ENCODE measurements around the gene ANGPTL5.

The ANGPTL5 gene

GRCh38 chr11:101913656-101914055 lies 2.7 kb downstream of the ANGPTL5 start:
- Histone ChIP-seq H3K36me3 (no peaks in the 10 kb centered on the region), H3K4me1 (0 out of 2 replicates have a peak, but pooled peaks cover 5% of the 10 kb centered on the region), H3K27me3 (no peaks in the 10 kb centered on the region), H3K9me3 (no peaks in the 10 kb centered on the region), H3K4me3 (ENCODE audit: low read depth, low read length) (no peak overlapping the region)
- no peak for DNase-seq
- no peak for TF ChIP-seq CTCF (IDR thresholded peaks at IDR 0.05; ENCODE audit: low read depth, low read length)

GRCh38 chr11:101912823-101913284 lies 3.5 kb downstream of the ANGPTL5 start:
- Histone ChIP-seq H3K4me3 (ENCODE audit: low read depth, low read length) (no peak overlapping the region), H3K4me1 (0 out of 2 replicates have a peak, but pooled peaks cover 5% of the 10 kb centered on the region), H3K36me3 (no peaks in the 10 kb centered on the region), H3K27me3 (no peaks in the 10 kb centered on the region), H3K9me3 (no peaks in the 10 kb centered on the region)
- TF ChIP-seq CTCF (IDR thresholded peaks at IDR 0.05; ENCODE audit: low read depth, low read length) = no peak
- DNase-seq = no peak

- H3K4me1 ChIP-seq = no peaks in the 10 kb centered on the region
- no peak overlapping the region for H3K4me3 ChIP-seq (ENCODE audit: low read depth, low read length)
- peaks cover 15% of the 10 kb centered on the region for H3K27me3 ChIP-seq
- H3K36me3 ChIP-seq = no peaks in the 10 kb centered on the region
- no peak for TF ChIP-seq CTCF (IDR thresholded peaks at IDR 0.05; ENCODE audit: low read depth, low read length)
- H3K9me3 ChIP-seq = no peaks in the 10 kb centered on the region
- no peak for DNase-seq
These were observed 7.2 kb downstream of the ANGPTL5 start for GRCh38 chr11:101909087-101909486.

GRCh38 chr11:101907815-101908214 lies 8.5 kb downstream of the ANGPTL5 start:
- no peaks in the 10 kb centered on the region for H3K4me1 ChIP-seq
- DNase-seq = no peak
- H3K4me3 ChIP-seq (ENCODE audit: low read depth, low read length) = no peak overlapping the region
- H3K9me3 ChIP-seq = no peaks in the 10 kb centered on the region
- H3K27me3 ChIP-seq = peaks cover 25% of the 10 kb centered on the region
- H3K36me3 ChIP-seq = no peaks in the 10 kb centered on the region
- no peak for TF ChIP-seq CTCF (IDR thresholded peaks at IDR 0.05; ENCODE audit: low read depth, low read length)

GRCh38 chr11:101894505-101894904 lies 21.8 kb downstream of the ANGPTL5 start:
- Histone ChIP-seq H3K36me3 (no peaks in the 10 kb centered on the region), H3K27me3 (peaks cover 5% of the 10 kb centered on the region; the same call in 1 of the 2 replicates), H3K4me3 (ENCODE audit: low read depth, low read length) (no peak overlapping the region), H3K4me1 (no peaks in the 10 kb centered on the region), H3K9me3 (no peaks in the 10 kb centered on the region)
- TF ChIP-seq CTCF (IDR thresholded peaks at IDR 0.05; ENCODE audit: low read depth, low read length) = no peak
- no peak for DNase-seq

GRCh38 chr11:101889767-101890166 lies 26.6 kb downstream of the ANGPTL5 start:
- no peak for DNase-seq
- TF ChIP-seq CTCF (IDR thresholded peaks at IDR 0.05; ENCODE audit: low read depth, low read length) = no peak

More at GRCh38 chr11:101889767-101890166, 26.6 kb downstream of the ANGPTL5 start:
- Histone ChIP-seq H3K27me3 (no peaks in the 10 kb centered on the region; the same call in 1 of the 2 replicates), H3K4me3 (ENCODE audit: low read depth, low read length) (no peak overlapping the region), H3K4me1 (no peaks in the 10 kb centered on the region), H3K36me3 (no peaks in the 10 kb centered on the region), H3K9me3 (no peaks in the 10 kb centered on the region)
